ENCODE data around the gene FAM98B. TPM values are rescaled to one million over a fixed set of nuclear protein-coding genes. Genes with fewer than 3 reads are reported as not detected.

FAM98B gene
- 24.8 TPM for total RNA-seq
- long read RNA-seq, partial matches to known transcripts, result 0 of 2 reads
- long read RNA-seq, other reads (novel, unspliced or antisense), result 1 of 2 reads

GRCh38 chr15:38453971-38454695 lies at the start of gene FAM98B:
Gene FAM98B (plus strand): TSS chr15:38454127. CDS start chr15:38454162, 35 bp downstream.
- peaks cover 19% of the 10 kb centered on the region for H3K4me1 ChIP-seq
- DNase-seq, result peak; percentile 94
- intact Hi-C loops (cut with DNase I), result no loop called here
- H3K27ac ChIP-seq, result peak within 1 kb of the TSS; percentile 90
- TF ChIP-seq CTCF (IDR thresholded peaks at IDR 0.05), result no peak
- peak; percentile 98 for ATAC-seq
- peak within 1 kb of the TSS; percentile 84 for H3K4me3 ChIP-seq
- no peaks in the 10 kb centered on the region for H3K36me3 ChIP-seq
- no peaks in the 10 kb centered on the region for H3K9me3 ChIP-seq
- no peaks in the 10 kb centered on the region for H3K27me3 ChIP-seq

GRCh38 chr15:38406436-38406835 lies 47.5 kb upstream of the FAM98B start:
- H3K4me1 ChIP-seq, result no peaks in the 10 kb centered on the region
- ATAC-seq (no peak), DNase-seq (no peak)
- no peaks in the 10 kb centered on the region for H3K27me3 ChIP-seq
- no peak overlapping the region for H3K4me3 ChIP-seq
- no peak overlapping the region for H3K27ac ChIP-seq
- TF ChIP-seq CTCF (IDR thresholded peaks at IDR 0.05), result no peak
- H3K9me3 ChIP-seq, result no peaks in the 10 kb centered on the region
- no peaks in the 10 kb centered on the region for H3K36me3 ChIP-seq
- intact Hi-C loops (cut with DNase I), result no loop called here

- Histone ChIP-seq H3K36me3 (no peaks in the 10 kb centered on the region), H3K4me3 (no peak overlapping the region), H3K27me3 (no peaks in the 10 kb centered on the region), H3K4me1 (no peaks in the 10 kb centered on the region), H3K9me3 (no peaks in the 10 kb centered on the region), H3K27ac (no peak overlapping the region)
- DNase-seq (no peak), ATAC-seq (no peak)
- no peak for TF ChIP-seq CTCF (IDR thresholded peaks at IDR 0.05)
- intact Hi-C loops (cut with DNase I), result no loop called here
Observed at GRCh38 chr15:38408576-38408975, 45.4 kb upstream of the FAM98B start.

GRCh38 chr15:38411902-38412301 lies 42.0 kb upstream of the FAM98B start:
- Histone ChIP-seq H3K9me3 (no peaks in the 10 kb centered on the region), H3K27me3 (no peaks in the 10 kb centered on the region), H3K27ac (no peak overlapping the region), H3K4me3 (no peak overlapping the region), H3K4me1 (no peaks in the 10 kb centered on the region), H3K36me3 (no peaks in the 10 kb centered on the region)
- ATAC-seq (no peak), DNase-seq (no peak)
- no peak for TF ChIP-seq CTCF (IDR thresholded peaks at IDR 0.05)
- intact Hi-C loops (cut with DNase I), result no loop called here

GRCh38 chr15:38412466-38412865 lies 41.5 kb upstream of the FAM98B start:
- H3K9me3 ChIP-seq, result no peaks in the 10 kb centered on the region
- no peak for ATAC-seq
- H3K27ac ChIP-seq, result no peak overlapping the region
- no peaks in the 10 kb centered on the region for H3K4me1 ChIP-seq
- no peak overlapping the region for H3K4me3 ChIP-seq
- no peak for TF ChIP-seq CTCF (IDR thresholded peaks at IDR 0.05)
- no peaks in the 10 kb centered on the region for H3K27me3 ChIP-seq
- intact Hi-C loops (cut with DNase I), result no loop called here
- DNase-seq, result no peak
- no peaks in the 10 kb centered on the region for H3K36me3 ChIP-seq

Data from upper lobe of right lung (tissue), 1 donor.